NCI-H774 (cell line): ENCODE results near the gene ITPR1.

ENCODE experiments used
- DNase-seq: peaks from one replicate; lab custom pipeline; 2025; lab: John Stamatoyannopoulos, UW

Gene ITPR1

GRCh38 chr3:4855676-4856075 is 362.5 kb downstream of the ITPR1 start:
- DNase-seq = no peak

DNA sequence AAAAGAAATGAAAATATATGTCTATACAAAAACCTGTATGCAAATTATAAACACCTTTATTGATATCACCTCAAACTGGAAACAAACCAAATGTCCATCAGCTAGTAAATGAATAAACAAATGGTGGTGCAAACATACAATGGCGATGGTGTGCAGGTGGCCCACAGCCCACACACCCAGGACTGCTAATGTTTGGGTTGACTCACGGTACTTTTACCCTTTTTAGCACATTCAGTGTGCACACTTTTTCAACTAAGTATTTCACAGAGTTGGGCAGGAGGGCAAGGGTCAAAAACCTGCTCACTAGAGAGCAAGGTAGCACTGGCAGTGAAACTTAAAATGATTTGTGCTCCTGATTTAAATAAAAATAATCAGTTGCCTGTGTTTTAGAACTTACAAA is 363.0 kb downstream of the ITPR1 start:
- no peak for DNase-seq

DNA sequence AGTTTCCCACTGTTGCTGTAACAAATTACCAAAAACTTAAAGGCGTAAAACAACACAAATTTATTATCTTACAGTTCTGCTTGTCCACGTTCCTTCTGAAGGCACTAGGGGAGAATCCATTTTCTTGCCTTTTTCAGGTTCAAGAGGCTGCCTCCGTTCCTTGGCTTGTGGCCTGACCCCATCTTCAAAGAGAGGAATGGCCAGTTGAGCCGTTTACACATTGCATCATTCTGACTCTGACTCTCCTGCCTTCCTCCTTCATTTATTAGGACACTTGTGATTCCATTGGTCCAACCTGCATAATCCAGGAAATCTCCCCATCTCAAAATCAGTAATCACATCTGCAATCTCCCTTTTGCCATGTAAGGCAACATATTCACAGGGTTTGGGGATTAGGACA is 363.4 kb downstream of the ITPR1 start:
- DNase-seq = no peak

- DNase-seq = no peak
Measured at GRCh38 chr3:4856986-4857385, 363.8 kb downstream of the ITPR1 start.

DNA sequence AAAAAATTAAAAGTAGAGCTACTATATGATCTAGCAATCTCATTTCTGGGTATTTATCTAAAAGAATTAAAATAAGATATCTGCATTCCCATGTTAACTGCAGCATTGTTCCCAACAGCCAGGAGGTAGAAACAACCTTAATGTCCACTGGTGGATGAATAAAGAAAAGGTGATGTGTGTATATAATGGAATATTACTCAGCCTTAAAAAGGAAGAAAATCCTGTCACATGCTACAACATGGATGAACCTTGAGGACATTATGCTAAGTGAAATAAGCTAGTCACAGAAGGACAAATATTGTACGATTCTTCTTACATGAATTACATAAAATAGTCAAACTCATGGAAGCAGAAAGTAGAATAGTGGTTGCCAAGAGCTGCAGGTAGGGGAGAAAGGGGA is 366.6 kb downstream of the ITPR1 start:
- DNase-seq = no peak

GRCh38 chr3:4862973-4863372 is 369.8 kb downstream of the ITPR1 start:
- DNase-seq = no peak

DNA sequence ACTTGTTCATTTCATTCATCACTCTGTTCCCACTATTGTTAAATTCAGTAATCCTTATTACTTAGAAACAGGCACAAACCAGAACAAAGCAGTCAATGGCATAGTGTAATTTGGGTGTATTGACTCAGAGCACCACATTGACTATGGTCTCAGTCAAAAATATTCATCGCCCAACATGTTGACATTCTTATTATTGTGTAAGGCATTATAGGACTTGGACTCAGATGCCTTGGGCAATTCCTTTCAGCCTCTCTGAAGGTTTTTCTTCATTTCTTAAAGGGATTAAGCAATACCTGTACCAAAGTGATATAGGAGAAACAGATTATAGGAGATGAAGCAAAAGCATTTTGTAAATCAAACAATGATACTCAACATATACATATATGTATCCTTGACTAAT is 371.4 kb downstream of the ITPR1 start:
- no peak for DNase-seq

GRCh38 chr3:4865714-4866113 is 372.6 kb downstream of the ITPR1 start:
- peak; percentile 3 for DNase-seq

DNA sequence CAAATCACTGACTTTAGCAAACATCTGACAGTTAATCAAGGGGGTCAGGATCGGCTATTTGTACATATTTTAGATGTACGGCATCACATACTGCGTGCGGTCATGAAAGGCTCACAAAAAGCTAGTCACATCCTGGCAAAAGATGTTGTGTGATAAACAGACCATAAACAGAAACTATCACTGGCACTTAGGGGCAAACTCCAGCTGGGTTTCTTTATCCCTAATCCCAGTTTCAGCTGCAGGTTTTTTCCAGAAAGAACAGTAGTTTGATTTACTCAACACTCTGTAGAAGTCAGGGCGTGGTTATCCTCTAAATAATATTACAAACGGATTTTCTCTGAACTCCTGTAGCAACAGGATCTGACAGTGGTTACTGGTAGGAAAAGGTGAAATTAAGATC is 373.7 kb downstream of the ITPR1 start:
- DNase-seq = no peak

DNA sequence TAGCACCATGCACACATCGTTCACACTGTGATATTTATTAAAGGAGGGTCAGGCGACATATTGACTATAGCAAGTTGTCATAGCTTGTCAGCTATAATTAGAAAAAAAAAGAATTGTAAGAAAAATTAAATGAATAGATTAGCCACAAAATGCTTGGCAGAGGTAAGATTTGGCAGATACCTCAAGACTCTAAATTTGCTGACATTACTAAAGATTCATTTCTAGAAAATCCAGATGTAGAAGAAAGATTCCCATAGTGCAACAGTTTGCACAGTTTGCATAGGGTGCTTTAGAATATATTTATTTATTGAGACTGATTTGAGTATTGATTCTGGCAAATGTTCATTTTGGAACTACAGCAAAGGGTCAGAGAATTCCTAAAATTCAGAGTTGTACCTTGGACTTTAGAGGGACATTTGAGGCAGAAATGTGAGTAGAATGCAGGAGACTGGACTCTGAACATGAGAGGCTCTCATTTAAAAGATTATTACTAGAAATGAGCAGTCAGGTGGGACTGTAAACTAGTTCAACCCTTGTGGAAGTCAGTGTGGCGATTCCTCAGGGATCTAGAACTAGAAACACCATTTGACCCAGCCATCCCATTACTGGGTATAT is 384.1 kb downstream of the ITPR1 start:
- DNase-seq = no peak

- no peak for DNase-seq
Measured at GRCh38 chr3:4880850-4881249, 387.7 kb downstream of the ITPR1 start.

DNA sequence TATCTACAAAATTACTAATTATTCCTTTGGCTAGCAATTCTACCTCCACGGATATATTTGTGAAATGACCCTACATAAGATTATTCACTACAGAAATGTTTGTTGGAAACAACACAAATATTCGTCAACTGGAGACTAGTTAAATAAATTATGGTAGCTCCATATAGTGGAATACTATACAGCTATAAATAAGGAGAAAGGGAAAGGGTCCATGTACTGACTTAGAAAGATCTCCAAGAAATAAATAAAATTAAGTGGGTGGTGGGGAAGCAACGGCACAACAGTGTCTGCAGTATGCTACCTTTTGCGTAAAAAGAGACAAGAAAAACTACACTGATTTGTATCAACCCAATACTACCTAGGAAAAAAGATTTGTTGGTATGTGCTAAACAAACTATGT is 389.4 kb downstream of the ITPR1 start:
- no peak for DNase-seq

GRCh38 chr3:4883011-4883410 is 389.9 kb downstream of the ITPR1 start:
- no peak for DNase-seq

- no peak for DNase-seq
Measured at GRCh38 chr3:4884888-4885287, 391.7 kb downstream of the ITPR1 start.

GRCh38 chr3:4885316-4885715 is 392.2 kb downstream of the ITPR1 start:
- no peak for DNase-seq

DNA sequence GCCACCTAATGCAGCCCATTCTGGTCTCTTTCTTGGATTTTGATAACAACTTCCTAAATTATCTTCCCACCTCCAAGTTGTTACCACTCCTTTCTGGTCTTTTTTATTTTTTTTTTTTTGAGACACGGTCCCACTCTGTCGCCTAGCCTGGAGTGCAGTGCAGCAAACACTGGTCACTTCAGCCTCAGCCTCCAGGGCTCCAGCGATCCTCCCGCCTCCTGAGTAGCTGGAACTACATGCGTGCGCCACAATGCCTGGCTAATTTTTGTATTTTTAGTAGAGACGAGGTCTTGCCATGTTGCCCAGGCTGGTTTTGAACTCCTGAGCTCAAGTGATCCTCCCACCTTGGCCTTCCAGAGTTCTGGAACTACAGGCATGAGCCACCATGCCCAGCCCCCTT is 393.3 kb downstream of the ITPR1 start:
- no peak for DNase-seq

GRCh38 chr3:4887177-4887576 is 394.0 kb downstream of the ITPR1 start:
- DNase-seq = no peak

DNA sequence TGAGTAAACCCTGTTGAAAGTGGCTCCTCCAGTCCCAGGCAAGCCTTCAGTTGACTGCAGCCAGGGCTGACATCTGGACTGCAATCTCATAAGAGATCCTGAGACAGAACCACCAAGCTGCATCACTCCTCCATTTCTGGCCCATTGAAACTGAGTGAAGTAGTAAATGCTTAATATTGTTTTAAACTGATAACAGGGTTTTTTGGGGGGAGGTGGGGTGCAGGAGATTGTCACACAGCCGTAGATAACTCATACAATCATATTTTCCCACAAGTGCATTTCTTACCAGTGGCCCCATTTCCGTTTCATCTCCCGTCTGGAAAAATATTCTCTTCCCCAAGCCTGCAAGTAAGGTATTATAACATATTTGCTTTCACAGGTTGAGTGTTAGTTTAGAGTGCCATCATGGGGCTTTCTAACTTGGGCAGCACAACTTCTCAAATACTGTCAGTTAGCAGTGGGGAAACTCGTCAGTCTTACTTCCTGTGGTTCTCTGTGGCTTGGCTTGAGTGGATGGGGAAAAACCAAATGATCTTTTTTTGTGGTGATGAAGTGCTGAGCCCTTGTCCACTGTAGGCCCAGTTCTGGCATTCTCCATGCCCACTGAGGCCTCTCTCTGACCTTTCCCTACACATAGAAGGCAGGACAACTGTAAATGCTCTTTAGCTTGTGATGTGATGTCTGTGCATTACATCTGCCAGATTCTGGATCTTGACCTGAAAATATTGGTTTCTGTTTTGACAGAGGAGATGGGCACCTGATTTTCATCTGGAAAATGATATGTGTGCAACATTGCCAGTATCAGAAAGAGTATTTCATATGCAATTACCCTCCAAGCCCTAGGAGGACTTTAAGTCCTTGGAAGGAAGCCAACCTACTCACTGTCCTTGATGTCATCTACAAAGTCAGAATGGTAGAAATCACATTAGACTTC is 396.0 kb downstream of the ITPR1 start:
- no peak for DNase-seq

- no peak for DNase-seq
Measured at GRCh38 chr3:4889896-4890295, 396.7 kb downstream of the ITPR1 start.

DNA sequence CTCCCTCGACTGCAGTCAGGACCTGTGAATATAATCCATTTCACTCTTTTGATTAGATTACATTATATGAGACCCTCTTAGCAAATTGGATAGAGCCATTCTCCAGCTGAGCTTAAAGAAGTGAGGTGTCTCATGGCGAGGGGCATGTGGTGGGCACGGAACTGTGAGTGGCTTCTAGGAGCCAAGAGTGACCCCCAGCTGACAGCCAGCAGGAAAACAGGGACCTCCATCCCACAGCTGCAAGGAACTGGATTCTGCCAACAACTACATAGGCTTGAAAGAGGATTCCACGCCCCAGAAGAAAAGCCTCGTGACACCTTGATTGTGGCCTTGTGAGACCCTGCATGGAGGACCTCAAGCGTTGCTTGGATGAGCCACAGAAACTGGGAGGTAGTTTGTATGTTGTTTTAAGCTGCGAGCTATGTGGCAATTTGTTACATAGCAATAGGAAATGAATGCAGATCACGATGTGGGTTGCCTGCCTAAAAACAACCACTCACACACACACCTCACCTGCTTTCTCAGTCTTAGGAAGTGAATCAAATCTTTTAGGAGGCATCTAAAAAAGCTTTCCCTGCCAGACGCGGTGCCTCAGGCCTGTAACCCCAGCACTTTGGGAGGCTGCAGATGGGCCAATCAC is 401.9 kb downstream of the ITPR1 start:
- no peak for DNase-seq

- DNase-seq = no peak
Measured at GRCh38 chr3:4895838-4896237, 402.7 kb downstream of the ITPR1 start.
